Measurements from ENCODE around the gene CEP57L1.
"Not testable (repeated sequence)": the region's sequence is repeated elsewhere in the genome, so short reads cannot be mapped to it uniquely, and the experiment has no call there.

The CEP57L1 gene

DNA sequence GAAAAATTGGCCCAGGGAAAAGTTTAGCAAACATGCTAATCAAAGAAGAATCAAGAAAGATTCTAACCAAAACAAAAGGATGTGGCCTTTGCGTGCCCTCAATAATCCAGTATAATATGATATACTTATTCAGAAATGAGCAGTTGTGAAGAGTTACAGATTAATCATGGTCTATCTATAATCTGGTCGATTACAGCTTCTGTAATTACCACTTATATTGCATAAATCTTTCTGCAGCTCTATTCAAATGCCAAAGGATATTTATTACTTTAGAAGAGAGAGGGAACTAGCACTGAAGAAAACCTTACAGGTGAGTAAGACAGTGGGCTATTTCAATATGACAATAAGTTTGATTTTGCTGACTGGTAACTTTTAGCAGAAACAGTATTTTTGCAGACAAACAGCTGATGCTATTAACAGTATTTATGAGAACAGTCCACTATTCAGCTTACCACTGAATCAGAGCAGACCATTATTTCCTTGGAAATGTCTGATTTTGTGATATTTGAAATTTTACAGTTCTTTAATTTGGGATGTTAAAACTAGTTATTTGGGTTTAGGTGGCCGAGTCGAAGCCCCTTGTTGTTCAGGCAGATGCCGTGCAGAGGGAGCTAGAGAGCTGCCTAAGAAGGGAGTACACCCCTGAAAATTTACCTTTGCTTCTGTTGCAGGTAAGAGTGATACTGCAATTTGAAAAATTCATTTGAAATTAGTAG, 92.2 kb downstream of the CEP57L1 start:
- TF ChIP-seq GATA1 (IDR thresholded peaks at IDR 0.05; ENCODE audit: low read depth, low read length) (no peak), POLR2A (IDR thresholded peaks at IDR 0.05; ENCODE audit: low read length) (no peak)
- peak; percentile 54 to 77 for DNase-seq

DNA sequence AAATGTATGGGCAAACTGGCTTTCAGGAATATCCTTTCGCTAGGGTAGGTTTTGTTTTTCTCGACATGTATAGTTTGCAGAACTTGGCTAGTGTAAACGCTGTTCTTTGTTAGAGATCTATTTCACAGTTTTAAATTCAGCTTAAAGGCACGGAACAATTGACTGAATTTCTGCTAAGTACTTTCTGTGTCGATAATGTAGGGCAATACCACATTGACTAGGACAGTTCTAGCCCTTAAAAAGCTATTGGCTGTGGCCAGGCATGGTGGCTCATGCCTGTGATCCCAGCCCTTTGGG, 92.8 kb downstream of the CEP57L1 start:
- DNase-seq: no peak
- TF ChIP-seq POLR2A (IDR thresholded peaks at IDR 0.05; ENCODE audit: low read length) (no peak), GATA1 (IDR thresholded peaks at IDR 0.05; ENCODE audit: low read depth, low read length) (no peak)

GRCh38 chr6:109191368-109191767, 96.1 kb downstream of the CEP57L1 start:
- not testable (repeated sequence) for DNase-seq

GRCh38 chr6:109192865-109193264, 97.6 kb downstream of the CEP57L1 start:
- DNase-seq: no peak
- TF ChIP-seq POLR2A (IDR thresholded peaks at IDR 0.05; ENCODE audit: low read length) (no peak), GATA1 (IDR thresholded peaks at IDR 0.05; ENCODE audit: low read depth, low read length) (no peak)

- DNase-seq: no peak
- TF ChIP-seq POLR2A (IDR thresholded peaks at IDR 0.05; ENCODE audit: low read length) (no peak), GATA1 (IDR thresholded peaks at IDR 0.05; ENCODE audit: low read depth, low read length) (no peak)
Observed at GRCh38 chr6:109194880-109195279, 99.6 kb downstream of the CEP57L1 start.

- TF ChIP-seq POLR2A (IDR thresholded peaks at IDR 0.05; ENCODE audit: low read length) (no peak), GATA1 (IDR thresholded peaks at IDR 0.05; ENCODE audit: low read depth, low read length) (no peak)
- no peak for DNase-seq
Observed at GRCh38 chr6:109197061-109197460, 101.8 kb downstream of the CEP57L1 start.

DNA sequence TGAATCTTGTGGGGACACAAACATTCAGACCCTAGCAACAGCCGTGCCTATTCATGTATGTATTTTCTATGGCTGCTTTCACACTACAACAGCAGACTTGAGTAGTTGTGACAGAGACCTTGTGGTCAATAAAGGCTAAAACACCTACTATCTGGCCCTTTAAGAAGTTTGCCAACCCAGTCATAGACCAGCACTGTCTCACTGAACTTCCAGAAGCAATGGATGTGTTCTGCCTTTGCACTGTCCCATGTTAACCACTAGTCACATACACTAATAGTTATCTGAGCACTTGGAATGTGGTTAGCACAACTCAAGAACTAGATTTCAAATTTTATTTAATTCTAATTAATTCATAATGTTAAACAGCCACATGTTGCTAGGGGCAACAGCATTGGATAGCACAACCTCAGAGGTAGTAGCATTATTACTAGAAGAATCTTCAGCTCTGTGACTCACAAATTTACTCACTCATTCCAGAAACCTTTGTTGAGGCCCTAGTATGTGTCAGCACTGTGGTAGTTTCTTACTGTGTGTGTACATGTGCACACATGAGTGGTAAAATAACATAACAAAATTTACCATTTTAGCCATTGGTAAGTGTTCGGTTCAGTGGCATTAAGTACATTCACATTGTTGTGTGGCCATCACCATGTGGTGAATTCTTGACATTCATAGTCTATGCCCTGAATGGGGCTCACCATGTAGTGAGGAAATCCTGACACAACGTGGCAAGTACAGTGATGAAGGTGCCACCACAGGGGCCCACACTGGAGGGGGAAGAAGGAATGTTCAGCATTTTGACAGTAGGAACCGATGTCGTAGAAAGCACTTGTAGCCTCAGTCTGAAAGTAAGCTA, 107.3 kb downstream of the CEP57L1 start:
- TF ChIP-seq GATA1 (IDR thresholded peaks at IDR 0.05; ENCODE audit: low read depth, low read length): no peak
- TF ChIP-seq POLR2A (IDR thresholded peaks at IDR 0.05; ENCODE audit: low read length): no peak
- no peak for DNase-seq

GRCh38 chr6:109204511-109204910, 109.2 kb downstream of the CEP57L1 start:
- TF ChIP-seq GATA1 (IDR thresholded peaks at IDR 0.05; ENCODE audit: low read depth, low read length): no peak
- no peak for TF ChIP-seq POLR2A (IDR thresholded peaks at IDR 0.05; ENCODE audit: low read length)
- DNase-seq: no peak

DNA sequence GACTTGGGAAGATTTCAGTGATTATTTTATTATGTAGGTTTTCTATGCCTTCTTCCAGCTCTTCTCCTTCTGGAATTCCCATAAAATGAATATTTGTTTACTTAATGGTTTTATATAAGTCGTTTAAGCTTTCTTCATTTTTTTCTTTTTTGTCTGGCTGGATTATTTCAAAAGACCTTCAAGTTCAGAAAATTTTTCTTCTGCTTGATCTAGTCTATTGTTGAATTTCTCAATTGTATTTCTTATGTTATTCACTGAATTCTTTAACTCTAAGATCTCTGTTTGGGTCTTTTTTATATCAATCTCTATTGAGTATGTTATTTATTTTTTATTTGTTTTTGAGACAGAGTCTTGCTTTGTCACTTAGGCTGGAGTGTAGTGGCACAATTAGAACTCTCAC, 117.4 kb downstream of the CEP57L1 start:
- no peak for DNase-seq
- TF ChIP-seq POLR2A (IDR thresholded peaks at IDR 0.05; ENCODE audit: low read length): no peak
